Mammary epithelial cell (primary cell): ENCODE data around the gene MRFAP1L1.

ENCODE experiments used
- CTCF ChIP-seq, 2 donors: IDR thresholded peaks in 1 of 2; conservative IDR thresholded peaks in 1 of 2; 2 replicates each; pipeline ENCODE4 v1.5.1; 2011 to 2012; ENCODE audit warnings: inconsistent platforms in 2 of 2, low read length in 2 of 2, mild to moderate bottlenecking in 2 of 2, control low read depth in 1 of 2, low read depth in 1 of 2; ENCODE audit not compliant: insufficient read depth in 1 of 2; ENCODE audit errors: extremely low read depth in 1 of 2
- EZH2 ChIP-seq: IDR thresholded peaks from 2 replicates; pipeline ENCODE4 v1.6.1; 2012; ENCODE audit warnings: low read length, inconsistent platforms, borderline replicate concordance

GRCh38 chr4:6710282-6710681, 617 bp upstream of the MRFAP1L1 start:
- TF ChIP-seq EZH2 (no peak), CTCF (conservative IDR thresholded peaks at IDR 0.05 in 1 of 2, IDR thresholded peaks at IDR 0.05 in 1 of 2; ENCODE audit: extremely low read depth in 1 of 2, insufficient read depth in 1 of 2, low read depth in 1 of 2, low read length in 2 of 2) (no peak)
